NCI-H2196 treated with DMSO at 0.1 percent for 48 hours (cell line): Measurements from ENCODE around the gene ANXA5.
"Not testable (repeated sequence)": the region's sequence is repeated elsewhere in the genome, so short reads cannot be mapped to it uniquely, and the experiment has no call there.

Experiments
- DNase-seq: peaks from one replicate; lab custom pipeline; 2025; ENCODE audit not compliant: unreplicated experiment; lab: John Stamatoyannopoulos, UW

ANXA5 gene

DNA sequence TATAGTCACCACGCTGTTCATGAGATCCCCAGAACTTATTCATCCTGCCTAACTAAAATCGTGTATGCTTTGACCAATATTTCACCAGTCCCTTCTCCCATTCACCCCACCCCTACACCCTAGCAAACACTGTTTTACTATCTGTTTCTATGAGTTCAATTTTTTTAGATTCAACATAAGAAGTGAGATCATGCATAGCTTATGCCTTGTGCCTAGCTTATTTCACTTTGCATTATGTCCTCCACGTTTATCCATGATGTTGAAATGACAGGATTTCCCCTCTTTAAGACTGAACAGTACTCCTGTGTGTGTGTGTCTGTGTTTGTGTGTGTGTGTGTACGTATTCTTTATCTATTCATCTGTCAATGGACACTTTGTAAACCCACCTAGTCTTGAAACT, 16.8 kb downstream of the ANXA5 start:
- no peak for DNase-seq

DNA sequence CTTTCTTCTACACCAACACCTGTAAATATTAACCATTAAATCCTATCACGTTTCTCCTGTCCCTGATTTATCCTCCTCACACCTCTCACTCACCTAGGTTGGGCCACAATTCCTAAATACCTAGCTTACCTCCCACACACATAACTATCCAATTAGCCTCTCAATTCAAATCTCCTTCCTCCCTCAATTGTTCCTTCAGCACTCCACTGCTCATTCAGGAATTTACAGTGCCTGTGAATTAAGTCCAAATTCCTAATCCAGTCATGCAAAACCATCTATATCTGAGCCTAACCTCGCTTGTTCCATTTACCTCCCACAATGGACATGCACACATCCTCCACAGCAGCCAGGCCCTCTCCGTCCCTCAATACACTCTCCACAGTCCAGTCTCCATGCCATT, 17.5 kb downstream of the ANXA5 start:
- DNase-seq = no peak

- no peak for DNase-seq
Observed at GRCh38 chr4:121677524-121677923, 19.3 kb downstream of the ANXA5 start.

GRCh38 chr4:121676345-121677075, 20.3 kb downstream of the ANXA5 start:
- no peak for DNase-seq

DNA sequence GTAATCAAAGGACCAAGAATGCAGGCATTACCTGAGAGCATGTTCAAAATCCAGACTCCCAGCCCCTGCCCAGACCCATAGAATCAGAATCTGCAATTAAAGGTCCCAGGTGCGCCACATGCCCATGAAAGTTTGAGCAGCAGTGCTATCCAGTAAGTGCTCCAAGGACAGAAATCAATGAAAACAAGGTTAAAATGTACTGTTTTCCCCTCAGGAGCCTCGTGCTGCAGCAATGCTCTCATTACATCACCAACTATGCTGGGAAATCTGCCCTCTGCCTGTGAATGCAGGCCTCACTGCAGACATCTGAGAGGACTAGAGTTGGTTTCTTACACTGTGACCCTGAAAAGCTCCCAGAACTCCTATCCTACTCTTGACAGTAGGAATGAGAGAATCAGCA, 21.1 kb downstream of the ANXA5 start:
- no peak for DNase-seq

GRCh38 chr4:121674696-121675095, 22.1 kb downstream of the ANXA5 start:
- no peak for DNase-seq

- no peak for DNase-seq
Observed at GRCh38 chr4:121674191-121674590, 22.6 kb downstream of the ANXA5 start.

- no peak for DNase-seq
Observed at GRCh38 chr4:121669163-121669550, 27.6 kb downstream of the ANXA5 start.

GRCh38 chr4:121668368-121669162, 28.2 kb downstream of the ANXA5 start:
- DNase-seq = no peak

- no peak for DNase-seq
Observed at GRCh38 chr4:121666091-121666679, 30.6 kb downstream of the ANXA5 start.

DNA sequence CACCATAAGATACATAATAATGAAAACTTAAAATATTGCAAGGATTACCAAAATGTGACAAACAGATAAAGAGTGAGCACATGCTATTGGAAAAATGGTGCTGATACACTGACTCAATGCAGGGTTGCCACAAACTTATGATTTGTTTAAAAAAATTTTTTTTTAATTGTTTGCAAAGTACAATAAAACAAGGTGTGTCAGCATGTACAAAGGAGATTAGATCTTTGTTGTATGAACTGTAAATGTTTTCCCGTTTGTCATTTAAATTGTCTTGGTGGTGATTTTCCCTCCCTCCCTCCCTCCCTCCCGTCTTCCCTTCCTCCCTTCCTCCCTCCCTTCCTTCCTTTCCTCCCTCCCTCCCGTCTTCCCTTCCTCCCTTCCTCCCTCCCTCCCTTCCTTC, 31.4 kb downstream of the ANXA5 start:
- no peak for DNase-seq

GRCh38 chr4:121662225-121662624, 34.6 kb downstream of the ANXA5 start:
- no peak for DNase-seq

DNA sequence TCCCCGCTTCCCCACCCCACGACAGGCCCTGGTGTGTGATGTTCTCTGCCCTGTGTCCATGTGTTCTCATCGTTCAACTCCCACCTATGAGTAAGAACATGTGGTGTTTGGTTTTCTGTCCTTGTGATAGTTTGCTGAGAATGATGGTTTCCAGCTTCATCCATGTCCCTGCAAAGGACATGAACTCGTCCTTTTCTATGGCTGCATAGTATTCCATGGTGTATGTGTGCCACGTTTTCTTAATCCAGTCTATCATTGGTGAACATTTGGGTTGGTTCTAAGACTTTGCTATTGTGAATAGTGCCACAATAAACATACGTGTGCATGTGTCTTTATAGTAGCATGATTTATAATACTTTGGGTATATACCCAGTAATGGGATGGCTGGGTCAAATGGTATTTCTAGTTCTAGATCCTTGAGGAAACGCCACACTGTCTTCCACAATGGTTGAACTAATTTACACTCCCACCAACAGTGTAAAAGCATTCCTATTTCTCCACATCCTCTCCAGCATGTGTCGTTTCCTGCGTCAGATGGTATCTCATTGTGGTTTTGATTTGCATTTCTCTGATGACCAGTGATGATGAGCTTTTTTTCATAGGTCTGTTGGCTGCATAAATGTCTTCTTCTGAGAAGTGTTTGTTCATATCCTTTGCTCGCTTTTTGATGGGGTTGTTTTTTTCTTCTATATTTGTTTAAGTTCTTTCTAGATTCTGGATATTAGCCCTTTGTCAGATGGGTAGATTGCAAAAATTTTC, 36.4 kb downstream of the ANXA5 start:
- not testable (repeated sequence) for DNase-seq

GRCh38 chr4:121658125-121658524, 38.7 kb downstream of the ANXA5 start:
- DNase-seq = no peak

DNA sequence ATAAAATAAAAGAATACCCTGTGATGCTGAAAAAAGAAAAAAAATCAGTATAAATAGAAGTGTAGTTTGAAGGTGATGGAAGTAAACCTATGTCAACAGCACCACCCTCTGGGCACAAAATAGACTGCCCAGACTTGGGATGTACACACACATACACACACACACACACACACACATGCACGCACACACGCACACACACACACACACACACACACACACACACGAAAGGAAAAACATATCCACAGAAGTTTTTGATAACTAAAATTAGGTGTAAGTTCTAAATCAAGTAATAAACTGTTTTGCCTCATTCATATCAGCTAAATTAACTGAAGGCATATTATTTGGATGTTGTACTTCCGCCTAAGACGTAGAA, 40.5 kb downstream of the ANXA5 start:
- DNase-seq = no peak

GRCh38 chr4:121655320-121656268, 41.2 kb downstream of the ANXA5 start:
- DNase-seq = no peak

DNA sequence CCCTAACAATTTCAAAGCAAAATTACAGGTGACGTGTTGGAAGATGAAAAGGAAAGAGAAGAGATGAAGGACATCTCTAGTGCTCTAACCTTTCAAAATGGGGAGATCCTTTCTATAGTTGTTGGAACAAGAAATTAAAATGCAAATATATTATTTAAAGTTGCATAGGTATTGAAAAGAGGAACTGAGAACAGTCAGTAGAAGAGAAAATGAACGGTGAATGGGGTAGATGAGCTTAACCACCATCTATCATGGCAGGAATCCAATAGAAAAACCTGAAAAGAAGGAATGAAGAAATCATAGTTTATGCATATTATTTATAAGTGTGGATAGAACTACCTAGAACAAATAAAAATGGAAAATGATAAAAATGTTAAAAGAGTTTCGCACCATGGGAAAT, 42.0 kb downstream of the ANXA5 start:
- no peak for DNase-seq

- DNase-seq = no peak
Observed at GRCh38 chr4:121653986-121654385, 42.8 kb downstream of the ANXA5 start.

- no peak for DNase-seq
Observed at GRCh38 chr4:121653214-121653613, 43.6 kb downstream of the ANXA5 start.

GRCh38 chr4:121651597-121651996, 45.2 kb downstream of the ANXA5 start:
- DNase-seq = no peak
